GM18873 (cell line): ENCODE results near the gene PTX4.

Experiments used
- ATAC-seq: cut with Tn5 transposase; IDR thresholded peaks from one replicate; pipeline ENCODE4 v1.9.1; 2021; ENCODE audit warnings: mild to moderate bottlenecking, moderate library complexity, moderate number of reproducible peaks; ENCODE audit not compliant: unreplicated experiment, low FRiP score

The PTX4 gene

GRCh38 chr16:1501630-1502029 lies 12.9 kb upstream of the PTX4 start:
- ATAC-seq = no peak

GRCh38 chr16:1500465-1501150 lies 11.9 kb upstream of the PTX4 start:
- ATAC-seq = no peak

- no peak for ATAC-seq
These were observed 11.2 kb upstream of the PTX4 start for GRCh38 chr16:1499756-1500464.

DNA sequence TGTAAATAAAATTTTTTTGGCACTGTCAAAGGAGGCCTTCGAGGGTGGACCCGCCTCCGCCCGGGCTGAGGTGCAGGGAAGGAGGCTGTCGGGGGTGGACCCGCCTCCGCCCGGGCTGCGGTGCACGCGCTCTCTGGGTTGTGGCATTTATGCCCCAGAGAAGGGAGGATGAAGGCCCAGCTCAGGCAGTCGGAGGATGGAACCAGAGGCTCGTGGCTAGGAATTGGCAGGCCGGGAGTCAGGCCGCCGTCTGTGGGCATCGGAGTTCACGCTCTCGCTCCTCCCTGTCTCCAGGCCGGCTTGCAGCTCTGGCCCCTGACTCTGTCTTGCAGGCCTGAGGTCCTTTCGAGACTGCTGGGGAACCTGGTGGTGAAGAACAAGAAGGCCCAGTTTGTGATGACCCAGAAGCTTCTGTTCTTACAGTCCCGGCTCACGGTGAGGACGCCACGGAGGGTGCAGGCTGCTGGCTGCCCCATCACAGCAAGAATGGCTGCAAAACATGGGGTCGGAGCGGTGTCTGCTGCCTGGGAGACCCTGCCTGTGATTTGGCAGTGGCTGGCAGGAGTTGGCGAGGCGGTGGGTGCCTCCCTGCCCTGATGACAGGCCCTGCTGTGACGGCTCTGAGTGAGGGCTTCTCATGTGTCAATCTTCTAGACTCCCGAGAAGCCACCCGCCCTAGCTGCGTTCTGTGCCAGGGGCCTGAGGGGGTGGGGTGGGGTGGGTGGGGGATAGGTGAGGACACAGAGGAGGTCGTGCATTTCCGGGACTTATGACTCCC lies 10.3 kb upstream of the PTX4 start:
- ATAC-seq = no peak

- no peak for ATAC-seq
These were observed 8.4 kb upstream of the PTX4 start for GRCh38 chr16:1497014-1497598.

DNA sequence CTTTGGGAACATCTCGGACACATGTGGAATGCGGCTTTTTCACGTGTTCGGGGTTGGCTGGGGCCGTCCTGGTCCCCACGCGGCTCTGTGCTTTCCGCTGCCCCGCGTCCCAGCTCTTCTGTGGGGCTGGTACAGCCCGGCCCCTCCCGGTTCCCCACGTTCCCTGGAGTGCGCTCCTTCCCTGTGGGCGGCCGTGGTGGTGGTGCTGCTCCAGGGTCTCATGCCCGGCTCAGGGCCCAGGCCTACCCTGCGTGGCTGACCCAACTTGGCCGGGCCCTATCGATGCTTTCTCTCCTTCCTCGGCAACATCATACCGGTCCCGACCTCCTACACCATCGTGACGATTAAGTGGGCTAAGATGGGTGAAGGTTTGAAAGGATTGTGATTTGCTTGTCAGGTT lies 7.7 kb upstream of the PTX4 start:
- no peak for ATAC-seq

GRCh38 chr16:1495889-1496262 lies 7.1 kb upstream of the PTX4 start:
- ATAC-seq = no peak

- no peak for ATAC-seq
These were observed 6.6 kb upstream of the PTX4 start for GRCh38 chr16:1495211-1495888.

DNA sequence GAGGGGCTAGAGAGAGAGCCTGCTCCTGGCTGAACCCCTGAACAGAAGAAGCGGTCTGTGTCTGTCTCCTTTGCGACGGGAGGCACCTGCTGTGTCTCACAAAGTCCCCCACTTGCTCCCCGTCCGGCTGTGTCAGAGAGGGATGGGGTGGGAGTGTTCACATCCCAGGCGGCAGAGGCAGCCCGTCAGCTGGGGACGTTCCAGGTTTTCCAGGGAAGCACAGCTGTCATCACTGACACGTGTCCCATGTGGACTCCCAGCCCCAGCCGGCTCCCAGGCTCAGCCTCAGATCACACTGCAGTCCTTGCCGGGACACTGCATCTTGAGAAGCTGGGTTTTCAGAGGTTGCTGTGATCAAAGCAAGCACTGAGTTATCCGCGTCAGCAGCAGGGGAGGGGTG lies 6.0 kb upstream of the PTX4 start:
- no peak for ATAC-seq

DNA sequence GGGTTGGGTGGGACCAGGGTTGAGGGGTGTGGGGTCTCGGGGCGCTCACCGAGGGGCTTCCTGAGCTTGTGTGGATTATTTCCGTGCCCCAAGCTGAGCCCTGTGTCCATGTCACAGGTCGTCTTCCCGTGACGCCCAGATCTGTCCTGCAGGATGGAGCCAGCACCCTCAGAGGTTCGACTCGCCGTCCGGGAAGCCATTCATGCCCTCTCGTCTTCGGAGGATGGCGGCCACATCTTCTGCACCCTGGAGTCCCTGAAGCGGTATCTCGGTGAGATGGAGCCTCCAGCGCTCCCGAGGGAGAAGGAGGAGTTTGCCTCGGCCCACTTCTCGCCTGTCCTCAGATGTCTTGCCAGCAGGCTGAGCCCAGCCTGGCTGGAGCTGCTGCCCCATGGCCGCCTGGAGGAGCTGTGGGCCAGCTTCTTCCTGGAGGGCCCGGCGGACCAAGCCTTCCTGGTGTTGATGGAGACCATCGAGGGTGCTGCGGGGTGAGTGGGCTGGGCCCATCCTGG lies 5.4 kb upstream of the PTX4 start:
- ATAC-seq = no peak

GRCh38 chr16:1493746-1494094 lies 5.0 kb upstream of the PTX4 start:
- ATAC-seq = no peak

GRCh38 chr16:1492923-1493745 lies 4.4 kb upstream of the PTX4 start, which contains the start of gene TELO2:
Gene TELO2, plus strand, starts transcription at chr16:1493360. Its CDS starts 922 bp downstream, at chr16:1494282.
- ATAC-seq = peak; percentile 40

- ATAC-seq = no peak
These were observed 3.6 kb upstream of the PTX4 start for GRCh38 chr16:1492082-1492922.

DNA sequence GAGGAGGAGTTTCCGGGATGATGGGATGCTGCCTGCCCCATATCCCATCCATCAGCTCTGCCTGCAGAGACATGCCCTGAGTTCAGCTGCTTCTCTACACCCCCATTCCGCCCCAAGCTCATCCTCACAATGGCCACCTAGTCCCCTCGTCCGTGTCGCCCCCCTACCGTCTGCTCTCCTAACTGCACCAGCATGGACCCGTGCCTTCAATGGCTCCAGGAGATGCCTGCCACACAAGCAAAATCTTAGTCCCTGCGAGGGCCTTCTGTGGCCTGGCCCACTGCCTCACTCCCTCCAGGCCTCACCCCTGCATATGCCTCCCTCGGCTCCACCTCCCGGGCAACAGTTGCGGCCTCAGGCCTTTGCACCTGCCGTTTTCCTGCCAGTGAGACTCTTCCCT lies 2.6 kb upstream of the PTX4 start:
- no peak for ATAC-seq

GRCh38 chr16:1489077-1489476 lies 333 bp upstream of the PTX4 start:
- ATAC-seq = no peak

- no peak for ATAC-seq
These were observed 616 bp downstream of the PTX4 start for GRCh38 chr16:1488054-1488601.

DNA sequence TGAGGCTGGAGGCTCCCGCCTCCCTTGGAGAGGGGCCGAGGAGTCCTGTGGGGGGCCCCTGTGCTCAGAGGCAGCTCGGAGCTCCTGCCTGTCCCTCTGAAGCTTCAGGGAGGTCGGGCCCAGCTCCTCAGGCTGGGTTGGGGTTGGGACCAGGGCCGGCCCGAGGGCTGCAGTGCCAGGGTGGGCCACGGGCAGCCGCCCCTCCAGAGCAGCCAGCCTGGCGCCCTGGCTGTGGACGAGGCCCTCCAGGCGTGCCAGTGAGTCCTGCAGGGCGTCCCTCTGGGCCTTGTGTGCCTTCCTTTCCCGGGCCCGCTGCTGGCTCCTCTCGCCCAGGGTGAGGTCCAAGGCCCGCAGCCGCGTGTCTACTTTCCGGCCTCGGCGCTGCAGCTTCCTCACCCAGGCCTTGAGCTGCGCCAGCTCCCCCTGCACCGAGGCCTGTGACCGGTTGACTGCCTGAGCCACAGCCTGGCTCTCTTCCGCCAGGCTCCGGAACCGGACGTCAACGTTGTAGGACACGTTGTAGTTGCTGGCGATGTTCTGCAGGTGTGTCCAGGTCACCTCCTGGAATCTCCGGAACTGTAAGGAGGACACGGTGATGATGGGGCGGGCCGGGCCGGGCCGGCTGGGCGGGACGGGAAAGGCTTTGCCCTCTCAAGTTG lies 1.2 kb downstream of the PTX4 start:
- no peak for ATAC-seq
